GF-D8 (cell line): ENCODE data around the gene PRKCZ.
"Not testable (repeated sequence)": the region's sequence is repeated elsewhere in the genome, so short reads cannot be mapped to it uniquely, and the experiment has no call there.

ENCODE experiments used
- DNase-seq: peaks from one replicate; lab custom pipeline; 2025; lab: John Stamatoyannopoulos, UW

Gene PRKCZ

GRCh38 chr1:2087766-2088165, 37.6 kb downstream of the PRKCZ start:
- no peak for DNase-seq

GRCh38 chr1:2088458-2088857, 38.2 kb downstream of the PRKCZ start:
- DNase-seq: no peak

GRCh38 chr1:2089051-2089450, 38.8 kb downstream of the PRKCZ start:
- no peak for DNase-seq

DNA sequence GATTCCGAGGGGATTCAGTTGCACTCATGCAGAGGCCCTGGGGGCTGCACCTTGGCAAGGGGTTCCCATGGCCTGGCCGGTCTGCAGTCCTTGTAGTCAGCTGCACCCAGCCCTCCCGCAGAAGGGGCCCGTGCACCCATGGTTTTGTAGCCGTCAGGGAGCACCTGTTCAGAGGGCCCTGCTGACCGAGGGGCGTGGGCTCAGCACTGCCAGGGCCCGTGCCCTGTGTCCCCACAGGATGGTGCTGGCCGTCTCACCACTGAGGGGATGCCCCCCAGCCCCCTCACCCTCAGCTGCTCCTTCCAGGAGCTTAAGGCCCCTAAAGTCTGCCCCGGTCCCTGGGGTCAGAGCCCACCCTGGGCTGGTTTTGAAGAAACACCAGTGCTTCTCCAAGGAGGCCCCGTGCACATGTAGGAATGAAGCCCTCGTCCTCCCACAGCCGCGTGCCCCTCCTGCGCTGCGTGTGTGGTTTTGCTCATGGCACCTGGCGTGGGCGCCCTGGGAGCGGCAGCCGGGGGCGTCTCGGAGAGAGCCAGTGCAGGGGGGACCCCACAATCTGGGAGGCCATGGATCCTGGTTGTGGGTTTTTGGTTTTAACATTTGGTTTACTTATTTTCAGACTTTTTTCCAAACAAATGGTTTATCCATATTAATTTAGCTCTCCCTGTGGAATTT, 40.1 kb downstream of the PRKCZ start:
- no peak for DNase-seq

- DNase-seq: no peak
Measured at GRCh38 chr1:2091611-2092604, 41.7 kb downstream of the PRKCZ start.

DNA sequence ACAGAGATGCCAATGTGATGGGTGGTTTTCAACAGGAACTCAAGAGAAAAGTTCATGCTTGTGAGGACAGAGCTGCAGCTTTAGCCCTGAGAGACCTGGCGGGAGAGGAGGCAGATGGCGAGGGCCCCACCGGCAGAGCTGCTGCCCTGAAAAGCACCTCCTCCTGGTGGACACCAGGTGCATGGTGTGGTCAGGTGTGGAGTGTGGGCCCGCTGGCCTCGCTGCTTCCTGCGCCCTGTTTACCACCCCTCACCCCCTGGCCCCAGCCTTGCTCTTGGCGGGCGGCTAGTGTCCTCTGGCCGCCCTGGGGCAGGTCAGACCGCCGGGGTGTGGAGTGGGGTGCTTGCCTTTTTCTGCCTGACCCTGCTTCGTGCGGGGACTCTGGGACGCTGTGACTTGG, 42.8 kb downstream of the PRKCZ start:
- no peak for DNase-seq

DNA sequence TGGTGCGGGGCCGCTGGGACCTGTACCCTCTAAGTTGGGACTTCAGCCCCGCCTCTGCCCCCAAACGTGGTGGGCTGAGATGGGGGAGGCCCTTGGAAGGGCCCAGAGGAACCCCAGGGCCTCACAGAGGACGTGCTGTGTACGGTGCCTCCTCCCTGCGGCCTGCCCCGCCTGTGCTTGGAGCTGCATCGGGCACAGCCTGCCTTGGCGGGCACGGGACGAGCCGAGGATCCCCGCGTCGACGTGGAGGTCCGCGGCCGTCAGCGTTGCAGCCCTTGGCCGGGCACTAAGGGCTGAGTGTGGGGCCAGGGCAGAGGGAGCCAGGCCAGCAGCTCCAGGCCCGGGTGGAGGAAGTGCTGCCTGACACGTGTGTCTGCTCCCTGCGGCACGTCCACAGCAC, 43.4 kb downstream of the PRKCZ start:
- no peak for DNase-seq

DNA sequence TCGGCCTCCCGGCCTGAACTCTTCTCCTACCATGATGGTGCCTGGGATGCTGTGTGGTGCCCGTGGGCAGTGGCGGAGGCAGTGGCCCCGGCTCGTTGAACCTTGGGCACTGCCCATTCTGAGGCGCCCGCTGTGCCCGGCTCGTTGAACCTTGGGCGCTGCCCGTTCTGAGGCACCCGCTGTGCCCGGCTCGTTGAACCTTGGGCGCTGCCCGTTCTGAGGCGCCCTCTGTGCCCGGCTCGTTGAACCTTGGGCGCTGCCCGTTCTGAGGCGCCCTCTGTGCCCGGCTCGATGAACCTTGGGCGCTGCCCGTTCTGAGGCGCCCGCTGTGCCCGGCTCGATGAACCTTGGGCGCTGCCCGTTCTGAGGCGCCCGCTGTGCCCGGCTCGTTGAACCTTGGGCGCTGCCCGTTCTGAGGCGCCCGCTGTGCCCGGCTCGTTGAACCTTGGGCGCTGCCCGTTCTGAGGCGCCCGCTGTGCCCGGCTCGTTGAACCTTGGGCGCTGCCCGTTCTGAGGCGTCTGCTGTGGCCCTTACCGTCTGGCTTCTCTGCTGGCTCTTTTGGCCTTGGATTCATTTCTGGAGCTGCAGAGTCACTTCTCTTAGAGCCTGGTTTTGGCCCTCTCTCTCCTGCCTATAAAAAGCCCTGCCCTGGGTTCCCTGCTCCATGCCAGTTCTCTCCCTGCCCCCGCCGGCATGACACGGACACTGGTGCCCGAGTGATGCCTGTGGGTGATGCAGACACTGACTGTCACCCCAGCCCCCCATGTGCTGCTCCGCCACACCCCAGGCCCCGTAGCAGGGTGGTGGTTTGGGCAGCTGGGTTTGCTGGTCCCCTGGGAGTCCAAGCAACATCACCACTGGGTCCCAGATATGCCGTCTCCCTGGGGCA, 44.3 kb downstream of the PRKCZ start:
- DNase-seq: not testable (repeated sequence)

DNA sequence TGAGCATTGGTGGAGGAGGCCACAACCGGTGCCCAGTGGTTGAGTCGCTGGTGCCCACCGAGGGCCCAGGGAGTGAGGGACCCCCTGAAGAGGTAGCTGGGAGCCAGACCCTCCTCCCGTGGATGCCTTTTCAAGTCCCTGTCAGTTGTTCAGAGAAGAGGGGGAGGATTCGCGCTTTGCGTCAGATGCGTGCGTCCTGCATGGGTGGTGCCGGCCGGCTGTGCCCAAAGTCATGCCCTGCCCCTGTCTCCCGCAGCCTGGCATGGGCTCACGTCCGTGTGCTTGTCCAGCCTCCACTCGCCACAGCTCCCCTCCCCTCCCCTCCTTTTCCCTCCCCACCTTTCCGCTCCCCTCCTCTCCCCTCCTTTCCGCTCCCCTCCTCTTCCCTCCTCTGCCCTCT, 45.2 kb downstream of the PRKCZ start:
- DNase-seq: no peak

GRCh38 chr1:2095981-2096736, 45.9 kb downstream of the PRKCZ start:
- DNase-seq: no peak

DNA sequence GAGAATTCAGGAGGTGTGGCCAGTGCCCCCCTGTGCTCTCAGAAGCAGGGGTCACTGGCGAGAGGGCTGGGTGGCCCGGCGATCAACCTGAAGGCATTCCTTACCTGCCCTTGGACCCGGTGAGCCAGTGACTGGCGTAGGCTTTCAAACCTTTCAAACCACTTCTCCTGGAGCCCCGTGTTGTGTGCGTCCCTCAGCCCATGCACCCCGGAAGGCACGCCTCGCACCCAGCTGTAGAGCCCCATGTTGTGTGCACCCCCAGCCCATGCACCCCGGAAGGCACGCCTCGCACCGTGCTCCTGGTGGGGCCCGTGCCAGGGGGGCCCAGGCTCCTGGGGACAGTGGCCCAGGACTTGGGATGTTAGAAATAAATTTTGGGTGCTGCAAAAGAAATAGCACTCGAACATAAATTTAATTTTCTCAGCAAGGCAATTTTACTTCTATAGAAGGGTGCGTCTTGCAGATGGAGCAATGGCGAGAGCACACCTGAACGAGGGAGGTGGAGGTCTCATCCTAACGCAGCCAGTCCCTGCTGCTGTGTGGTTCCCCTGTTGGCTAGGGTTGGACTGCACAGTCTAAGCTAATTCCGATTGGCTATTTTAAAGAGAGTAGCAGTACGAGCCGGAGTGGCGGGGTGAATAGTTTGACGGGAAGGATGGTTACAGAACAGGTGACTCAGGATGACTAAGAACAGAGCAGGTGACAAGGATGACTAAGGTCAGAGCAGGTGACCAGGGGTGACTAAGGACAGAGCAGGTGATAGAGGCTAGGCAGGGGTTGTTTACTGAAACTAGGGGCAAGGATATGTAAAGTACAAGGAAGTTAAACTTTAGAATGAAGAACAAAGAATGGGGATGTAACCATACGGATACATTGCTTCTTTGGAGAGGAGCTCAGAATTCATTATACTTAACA, 47.4 kb downstream of the PRKCZ start:
- no peak for DNase-seq

DNA sequence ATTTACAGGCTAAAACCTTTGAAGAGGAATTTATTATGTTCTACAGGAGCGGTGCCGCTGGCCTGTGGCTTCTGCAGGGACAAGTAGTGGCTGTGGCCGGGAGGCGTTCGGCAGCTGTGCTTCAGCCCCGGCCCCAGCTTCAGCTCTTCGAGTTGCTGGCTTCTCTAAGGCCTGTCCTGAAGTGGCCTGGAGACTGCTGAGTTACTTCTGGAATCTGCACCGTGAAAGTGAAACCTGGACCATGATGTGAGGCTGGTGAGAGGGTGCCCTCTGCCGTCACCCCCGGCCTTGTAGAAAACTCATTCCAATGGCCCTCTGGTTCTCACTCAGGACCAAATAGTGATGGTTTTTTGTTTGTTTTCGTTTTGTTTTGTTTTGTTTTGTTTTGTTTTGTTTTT, 48.1 kb downstream of the PRKCZ start:
- DNase-seq: no peak

GRCh38 chr1:2098839-2099785, 48.9 kb downstream of the PRKCZ start:
- no peak for DNase-seq

DNA sequence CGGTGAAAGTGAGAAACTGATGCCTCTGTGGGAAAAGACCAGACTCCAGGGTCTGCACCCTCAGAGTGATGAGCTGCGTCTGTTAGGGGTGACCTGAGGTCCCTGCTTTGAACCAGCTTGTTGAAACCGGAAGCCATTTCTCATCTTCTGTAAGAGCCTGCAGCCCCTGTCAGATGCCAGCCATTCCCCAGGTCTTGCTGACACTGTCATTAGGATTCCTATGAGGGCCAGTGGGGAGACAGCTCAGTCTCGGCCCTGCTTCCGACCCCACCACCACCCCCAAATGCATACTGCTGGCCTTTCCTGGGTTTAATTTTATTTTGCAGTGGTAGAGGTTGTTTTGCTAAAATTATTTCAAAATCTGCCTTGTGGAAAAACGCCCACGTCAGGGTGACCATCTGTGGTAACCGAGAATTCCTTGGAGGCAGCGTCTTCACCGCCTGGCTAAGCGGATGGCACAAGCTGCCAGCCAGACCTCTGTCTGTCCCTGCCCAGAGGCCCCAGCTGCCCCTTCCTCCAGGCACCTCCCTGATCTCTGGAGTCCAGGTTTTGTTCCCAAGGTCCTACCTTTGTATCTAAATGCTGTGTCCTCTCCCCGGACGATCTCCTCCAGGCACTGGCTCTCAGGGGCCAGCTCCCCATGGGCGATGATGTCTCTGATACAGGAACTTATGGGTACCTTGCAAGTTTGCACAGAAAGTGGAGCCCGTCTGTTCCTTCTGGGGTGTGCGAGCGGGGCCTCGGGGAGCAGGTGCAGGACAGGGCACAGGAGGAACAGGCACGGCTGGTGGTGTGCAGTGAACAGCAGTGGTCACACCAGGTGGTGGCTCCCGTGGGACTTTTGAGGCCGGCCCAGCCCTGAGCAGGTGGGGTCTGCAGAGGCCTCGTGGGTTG, 49.9 kb downstream of the PRKCZ start:
- no peak for DNase-seq

GRCh38 chr1:2100780-2101108, 50.5 kb downstream of the PRKCZ start:
- no peak for DNase-seq

- DNase-seq: no peak
Measured at GRCh38 chr1:2101531-2101930, 51.3 kb downstream of the PRKCZ start.

- no peak for DNase-seq
Measured at GRCh38 chr1:2101946-2102345, 51.7 kb downstream of the PRKCZ start.

GRCh38 chr1:2102753-2103152, 52.5 kb downstream of the PRKCZ start:
- DNase-seq: no peak
